ENCODE measurements around the gene DACT1. TPM values are rescaled to one million over a fixed set of nuclear protein-coding genes. Genes with fewer than 3 reads are reported as not detected.

DACT1 gene
- total and polyA plus RNA-seq, 10 of the 15 experiments (the other 5 are each of a cell fraction or from before 2014, with no cell fraction given), result 0.13 to 2.9 (median 0.91) TPM

GRCh38 chr14:58638231-58639197 is 752 bp downstream of the DACT1 start:
- Histone ChIP-seq H3K27ac (ENCODE audit: control insufficient read depth, insufficient read depth) (no peak overlapping the region), H3K4me1 (ENCODE audit: control insufficient read depth, insufficient read depth, low read length) (peaks cover 9% of the 10 kb centered on the region), H3K27me3 (replicated peaks in 1 of 2; ENCODE audit: control insufficient read depth in 2 of 2, insufficient read depth in 2 of 2, low read length in 1 of 2) (peaks cover 0 to 8% of the 10 kb centered on the region in 2 experiments; a peak in 2 of 4 replicates), H3K79me2 (ENCODE audit: control insufficient read depth, insufficient read depth, low read length) (no peaks in the 10 kb centered on the region), H2AFZ (ENCODE audit: control insufficient read depth, low read depth, low read length) (peak overlapping the region; percentile 74), H4K20me1 (ENCODE audit: control insufficient read depth, insufficient read depth) (no peaks in the 10 kb centered on the region), H3K4me3 (peak overlapping the region; percentile 56; the same call in 1 of the 2 replicates), H3K4me2 (ENCODE audit: control insufficient read depth, insufficient read depth) (peak overlapping the region; percentile 81), H3K9me3 (replicated peaks; ENCODE audit: control insufficient read depth, insufficient read depth, low read length) (no peaks in the 10 kb centered on the region), H3K36me3 (ENCODE audit: control insufficient read depth in 2 of 2, insufficient read depth in 2 of 2, low read length in 1 of 2) (no peaks in the 10 kb centered on the region), H3K9ac (ENCODE audit: control insufficient read depth, insufficient read depth, low read length) (peak overlapping the region; percentile 17; the same call in 1 of the 2 replicates)
- WGBS (ENCODE audit: insufficient coverage, insufficient replicate concordance, low lambda C conversion rate, missing lambda C conversion rate), result 3% methylated on average over 61 of the region's 75 CpGs
- in situ Hi-C loops (cut with MboI) (no loop called here), intact Hi-C loops (cut with micrococcal nuclease; ENCODE audit: unreplicated experiment) (loop anchor here (2.0 to 5.0 kb wide), 2 partner anchors 76 to 486 kb away; no protein-coding TSS in a partner anchor)
- no TSS peak for BruUV-seq (replicated peaks)
- SMC1A ChIA-PET (ENCODE audit: uncharacterized antibody, unreplicated experiment), result interaction anchor here (0.6 to 10.7 kb wide), 45 partner anchors 8 to 805 kb away, joined by 3 to 150 read pairs (median 5); no protein-coding TSS in a partner anchor
- TF ChIP-seq ZNF217 (IDR thresholded peaks at IDR 0.05) (no peak), MYB (IDR thresholded peaks at IDR 0.05; ENCODE audit: borderline replicate concordance, low read depth, low read length) (no peak), HDAC6 (IDR thresholded peaks at IDR 0.05; ENCODE audit: unreplicated experiment) (peak; percentile 73), PML (IDR thresholded peaks at IDR 0.05; ENCODE audit: low read length) (no peak), GATAD2B (conservative IDR thresholded peaks at IDR 0.05; ENCODE audit: low read depth) (0 out of 2 replicates have a peak, but pooled peaks have one; percentile 63), EGR1 (IDR thresholded peaks at IDR 0.05; ENCODE audit: borderline replicate concordance in 1 of 2, low read depth in 2 of 2, low read length in 2 of 2) (peak in 1 of 2 experiments; percentile 74; a peak in 2 of 3 replicates), IKZF2 (IDR thresholded peaks at IDR 0.05) (0 out of 4 replicates have a peak, but pooled peaks of 1 of the 2 experiments have one; percentile 34), CUX1 (IDR thresholded peaks at IDR 0.05; ENCODE audit: insufficient replicate concordance, low read depth, low read length) (no peak), DPF2 (IDR thresholded peaks at IDR 0.05) (0 out of 2 replicates have a peak, but pooled peaks have one; percentile 67), NKRF (conservative IDR thresholded peaks at IDR 0.05) (0 out of 2 replicates have a peak, but pooled peaks have one; percentile 8), IKZF1 (conservative IDR thresholded peaks at IDR 0.05) (peak; percentile 61), PAX8 (IDR thresholded peaks at IDR 0.05) (no peak)
- TF ChIP-seq, protein P1, sequence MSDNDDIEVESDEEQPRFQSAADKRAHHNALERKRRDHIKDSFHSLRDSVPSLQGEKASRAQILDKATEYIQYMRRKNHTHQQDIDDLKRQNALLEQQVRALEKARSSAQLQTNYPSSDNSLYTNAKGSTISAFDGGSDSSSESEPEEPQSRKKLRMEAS (IDR thresholded peaks at IDR 0.05; ENCODE audit: low read depth, low read length), result 0 out of 2 replicates have a peak, but pooled peaks have one; percentile 5
- RAD21 ChIA-PET (ENCODE audit: unreplicated experiment), result interaction anchor here (0.6 to 6.8 kb wide), 22 partner anchors 8 to 642 kb away, joined by 3 to 106 read pairs (median 4); no protein-coding TSS in a partner anchor
- FAIRE-seq (no peak), ATAC-seq (peak; percentile 37), DNase-seq (ENCODE audit: low read depth, low spot score) (no peak)
- CTCF ChIA-PET, result interaction anchor here (0.6 to 8.9 kb wide), 36 partner anchors 8 to 805 kb away, joined by 3 to 95 read pairs (median 5); no protein-coding TSS in a partner anchor
- POLR2A ChIA-PET, result interaction anchor here (0.8 to 2.5 kb wide), 2 partner anchors 137 to 159 kb away, joined by 3 to 8 read pairs; no protein-coding TSS in a partner anchor
